H1 (cell line): ENCODE results near the gene GTF2A2. TPM values are rescaled to one million over a fixed set of nuclear protein-coding genes. Genes with fewer than 3 reads are reported as not detected.

Experiments used
- polyA plus RNA-seq, 7 experiments: library from polyadenylated mRNA; depleted of rRNA in 3 of 7; stranded (reverse) in 5 of 7; unstranded in 2 of 7; fragments of >200 nt in 5 of 7; fragments of 200-250 nt in 2 of 7; gene quantifications; 1 replicate in 5 of 7; 2 replicates in 1 of 7; 4 replicates in 1 of 7; pipeline versions ENCODE4 v1.2.1 to v1.2.3, GENCODE V29; 2011 to 2013; ENCODE audit warnings: missing spikeins in 2 of 7, mixed read lengths in 2 of 7
- total RNA-seq: library from RNA; stranded (reverse); fragmentation: NEBNext Ultra II Directional; extraction: Animal tissue kit (Norgen Biotek cat#: 25700); gene quantifications from 2 replicates; pipeline ENCODE4 v1.2.1, GENCODE V29; 2021

GTF2A2 gene
- total and polyA plus RNA-seq, 2 of the 8 experiments (the other 6 are each of a cell fraction or from before 2014, with no cell fraction given), result 52.2 to 161 TPM

Other genes with a start within 250 kb of the GTF2A2 start
- gene FAM81A, start 219.3 kb downstream of the GTF2A2 start, total RNA-seq, result 2.0 and 3.0 TPM in 2 replicates
- 0.30 and 0.56 TPM in 2 replicates for gene FAM81A, start 219.3 kb downstream of the GTF2A2 start, polyA plus RNA-seq (2011; rRNA removed)
- gene GCNT3, start 45.7 kb downstream of the GTF2A2 start, total RNA-seq, result not detected in 2 replicates
- gene GCNT3, start 45.7 kb downstream of the GTF2A2 start, polyA plus RNA-seq (2011; rRNA removed), result not detected in 2 replicates
- 40.6 and 41.6 TPM in 2 replicates for gene BNIP2, start 31.8 kb upstream of the GTF2A2 start, total RNA-seq
- gene BNIP2, start 31.8 kb upstream of the GTF2A2 start, polyA plus RNA-seq (2011; rRNA removed), result 11.8 and 17.5 TPM in 2 replicates